ENCODE data around the gene UBC.

DNA sequence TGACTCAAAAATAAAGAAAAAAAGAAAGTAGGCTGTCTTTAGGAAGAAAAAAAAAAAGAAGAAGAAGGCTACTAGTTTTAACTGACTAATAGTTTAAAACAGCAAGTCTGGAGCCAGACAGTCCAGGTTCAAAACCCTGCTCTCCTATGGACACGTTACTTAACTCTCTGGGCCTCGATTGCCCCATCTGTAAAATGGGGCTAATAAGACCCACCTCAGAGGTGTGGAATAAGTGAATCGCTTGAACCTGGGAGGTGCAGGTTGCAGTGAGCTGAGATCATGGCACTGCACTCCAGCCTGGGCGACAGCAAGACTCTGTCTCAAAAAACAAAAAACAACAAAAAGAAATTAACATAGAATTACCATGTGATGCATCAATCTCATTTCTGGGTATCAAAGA is 40.3 kb downstream of the UBC start:
- TF ChIP-seq, protein P1, sequence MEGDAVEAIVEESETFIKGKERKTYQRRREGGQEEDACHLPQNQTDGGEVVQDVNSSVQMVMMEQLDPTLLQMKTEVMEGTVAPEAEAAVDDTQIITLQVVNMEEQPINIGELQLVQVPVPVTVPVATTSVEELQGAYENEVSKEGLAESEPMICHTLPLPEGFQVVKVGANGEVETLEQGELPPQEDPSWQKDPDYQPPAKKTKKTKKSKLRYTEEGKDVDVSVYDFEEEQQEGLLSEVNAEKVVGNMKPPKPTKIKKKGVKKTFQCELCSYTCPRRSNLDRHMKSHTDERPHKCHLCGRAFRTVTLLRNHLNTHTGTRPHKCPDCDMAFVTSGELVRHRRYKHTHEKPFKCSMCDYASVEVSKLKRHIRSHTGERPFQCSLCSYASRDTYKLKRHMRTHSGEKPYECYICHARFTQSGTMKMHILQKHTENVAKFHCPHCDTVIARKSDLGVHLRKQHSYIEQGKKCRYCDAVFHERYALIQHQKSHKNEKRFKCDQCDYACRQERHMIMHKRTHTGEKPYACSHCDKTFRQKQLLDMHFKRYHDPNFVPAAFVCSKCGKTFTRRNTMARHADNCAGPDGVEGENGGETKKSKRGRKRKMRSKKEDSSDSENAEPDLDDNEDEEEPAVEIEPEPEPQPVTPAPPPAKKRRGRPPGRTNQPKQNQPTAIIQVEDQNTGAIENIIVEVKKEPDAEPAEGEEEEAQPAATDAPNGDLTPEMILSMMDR (conservative IDR thresholded peaks at IDR 0.05; ENCODE audit: low read depth, low read length), result no peak
- TF ChIP-seq EZH2 (IDR thresholded peaks at IDR 0.05; ENCODE audit: borderline replicate concordance, low read depth, low read length, poor library complexity, severe bottlenecking), result no peak

Measured in A673 (cell line).